ENCODE results near the gene ARHGAP33. TPM values are rescaled to one million over a fixed set of nuclear protein-coding genes. Genes with fewer than 3 reads are reported as not detected.

The ARHGAP33 gene
- total and polyA plus RNA-seq, 2 of the 8 experiments (the other 6 are each of a cell fraction or from before 2014, with no cell fraction given): 6.5 to 25.2 TPM

DNA sequence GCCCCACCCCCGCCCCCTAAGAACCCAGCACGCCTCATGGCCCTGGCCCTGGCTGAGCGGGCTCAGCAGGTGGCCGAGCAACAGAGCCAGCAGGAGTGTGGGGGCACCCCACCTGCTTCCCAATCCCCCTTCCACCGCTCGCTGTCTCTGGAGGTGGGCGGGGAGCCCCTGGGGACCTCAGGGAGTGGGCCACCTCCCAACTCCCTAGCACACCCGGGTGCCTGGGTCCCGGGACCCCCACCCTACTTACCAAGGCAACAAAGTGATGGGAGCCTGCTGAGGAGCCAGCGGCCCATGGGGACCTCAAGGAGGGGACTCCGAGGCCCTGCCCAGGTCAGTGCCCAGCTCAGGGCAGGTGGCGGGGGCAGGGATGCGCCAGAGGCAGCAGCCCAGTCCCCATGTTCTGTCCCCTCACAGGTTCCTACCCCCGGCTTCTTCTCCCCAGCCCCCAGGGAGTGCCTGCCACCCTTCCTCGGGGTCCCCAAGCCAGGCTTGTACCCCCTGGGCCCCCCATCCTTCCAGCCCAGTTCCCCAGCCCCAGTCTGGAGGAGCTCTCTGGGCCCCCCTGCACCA lies 11.9 kb downstream of the ARHGAP33 start:
- H3K4me3 ChIP-seq (ENCODE audit: extremely low read depth in 1 of 4, insufficient read depth in 2 of 4, low read depth in 3 of 4, low read length in 4 of 4): no peak overlapping the region
- DNase-seq (ENCODE audit: low read depth in 1 of 2, low spot score in 2 of 2): no peak
- peaks cover 3 to 14% of the 10 kb centered on the region in 2 experiments for H4K20me1 ChIP-seq (replicated peaks in 1 of 2; ENCODE audit: control insufficient read depth in 1 of 2, insufficient read depth in 2 of 2, low read length in 2 of 2)
- no peak overlapping the region for H3K4me2 ChIP-seq (ENCODE audit: insufficient read depth in 1 of 2, low read depth in 2 of 2, low read length in 2 of 2)
- H3K79me1 ChIP-seq (ENCODE audit: low read depth, low read length): no peaks in the 10 kb centered on the region
- no peak overlapping the region for H2BK120ac ChIP-seq (replicated peaks; ENCODE audit: low read depth, low read length)
- H3K79me2 ChIP-seq (ENCODE audit: control insufficient read depth in 1 of 2, insufficient read depth in 2 of 2, low read length in 2 of 2): no peaks in the 10 kb centered on the region
- H3K27ac ChIP-seq (ENCODE audit: low read depth, low read length): no peak overlapping the region
- H2BK5ac ChIP-seq (ENCODE audit: low read depth, low read length): no peak overlapping the region
- H3K56ac ChIP-seq (replicated peaks; ENCODE audit: insufficient read length, low read depth, low read length): no peak overlapping the region
- CTCF ChIA-PET (ENCODE audit: partially characterized antibody): interaction anchor here (0.7 to 3.8 kb wide), 4 partner anchors 10 to 190 kb away, joined by 3 to 13 read pairs (median 4); no protein-coding TSS in a partner anchor
- peaks cover 0 to 11% (median 4%) of the 10 kb centered on the region in 4 experiments; a peak in 5 of 7 replicates for H3K4me1 ChIP-seq (replicated peaks in 1 of 4; ENCODE audit: control insufficient read depth in 3 of 4, insufficient read depth in 4 of 4, low read length in 3 of 4)
- no peak overlapping the region for H3K14ac ChIP-seq (ENCODE audit: insufficient read length)
- H2BK12ac ChIP-seq (ENCODE audit: low read depth, low read length): no peak overlapping the region
- H4K5ac ChIP-seq (ENCODE audit: insufficient read length, low read depth, low read length): no peak overlapping the region
- no peak overlapping the region for H3K4ac ChIP-seq (replicated peaks; ENCODE audit: insufficient read length, low read depth, low read length)
- H3K9me3 ChIP-seq (ENCODE audit: insufficient read depth in 2 of 2, low read depth in 1 of 2, low read length in 1 of 2): no peaks in the 10 kb centered on the region
- no peak for FAIRE-seq
- H3K23me2 ChIP-seq (ENCODE audit: low read depth, low read length): peaks cover 11% of the 10 kb centered on the region
- H3K27me3 ChIP-seq (replicated peaks in 1 of 4; ENCODE audit: control insufficient read depth in 3 of 4, extremely low read depth in 1 of 4, insufficient read depth in 3 of 4, low read length in 3 of 4): no peaks in the 10 kb centered on the region; a peak in 1 of 7 replicates
- 87% methylated on average over 6 of the region's 15 CpGs; no CpG with 5 or more reads in 1 of the 2 experiments for WGBS, 2 experiments (ENCODE audit: extremely low coverage in 1 of 2, insufficient coverage in 1 of 2, insufficient read length in 1 of 2, insufficient replicate concordance in 2 of 2, low coverage in 1 of 2, low lambda C conversion rate in 2 of 2, missing lambda C conversion rate in 1 of 2)
- H3K36me3 ChIP-seq (ENCODE audit: control insufficient read depth in 2 of 4, insufficient read depth in 4 of 4, low read length in 3 of 4): no peaks in the 10 kb centered on the region
- no peak overlapping the region for H2BK20ac ChIP-seq (ENCODE audit: low read length)
- no peak overlapping the region for H3K18ac ChIP-seq (ENCODE audit: extremely low read depth, low read length)
- H2AFZ ChIP-seq (ENCODE audit: low read length): no peak overlapping the region
- no peak overlapping the region for H4K91ac ChIP-seq (replicated peaks; ENCODE audit: insufficient read length, low read length)
- no peak overlapping the region for H3K9ac ChIP-seq (replicated peaks in 1 of 4; ENCODE audit: extremely low read depth in 1 of 4, low read depth in 3 of 4, low read length in 3 of 4)
- TF ChIP-seq NANOG (IDR thresholded peaks at IDR 0.05; ENCODE audit: insufficient read depth, low read depth, low read length, poor library complexity, severe bottlenecking): no peak
- TF ChIP-seq CHD2 (IDR thresholded peaks at IDR 0.05; ENCODE audit: low read length): no peak
- no peak for TF ChIP-seq ZNF274 (IDR thresholded peaks at IDR 0.05; ENCODE audit: borderline replicate concordance, extremely low read depth, low read length)
- TF ChIP-seq HDAC2 (IDR thresholded peaks at IDR 0.05; ENCODE audit: borderline replicate concordance in 1 of 2, low read depth in 2 of 2, low read length in 2 of 2): no peak
- no peak for TF ChIP-seq FOSL1 (IDR thresholded peaks at IDR 0.05; ENCODE audit: insufficient read depth, low read depth, low read length)
- TF ChIP-seq SIX5 (IDR thresholded peaks at IDR 0.05; ENCODE audit: low read depth, low read length): no peak
- no peak for TF ChIP-seq MAX (IDR thresholded peaks at IDR 0.05)
- H2AK5ac ChIP-seq (ENCODE audit: low read depth, low read length): no peak overlapping the region
- POLR2A ChIA-PET (ENCODE audit: partially characterized antibody): interaction anchor here (0.8 to 1.6 kb wide), 2 partner anchors 9 to 62 kb away, joined by 4 to 5 read pairs; no protein-coding TSS in a partner anchor
- no peak overlapping the region for H4K8ac ChIP-seq (ENCODE audit: extremely low read depth, insufficient read depth, low read length)
- no peak overlapping the region for H2BK15ac ChIP-seq (ENCODE audit: low read length)
- H3K23ac ChIP-seq (ENCODE audit: insufficient read length): no peak overlapping the region
